GM23338 (cell line): ENCODE data around the gene CARMIL1. TPM values are rescaled to one million over a fixed set of nuclear protein-coding genes. Genes with fewer than 3 reads are reported as not detected.

Experiments
- ATAC-seq: fragments of 200-7000 bp; cut with Tn5 transposase; 3 replicates; pipeline ENCODE4 v1.9.1; 2020
- DNase-seq: peaks from one replicate; pipeline ENCODE4 v3.0.0-alpha.2; 2015; ENCODE audit warnings: low spot score
- H2AFZ ChIP-seq: fragments of 200-600 bp; sonication (generic); 2 replicates; pipeline ENCODE4 v1.8.0; 2016; ENCODE audit warnings: antibody characterized with exemption, mild to moderate bottlenecking, moderate library complexity
- H3F3A ChIP-seq: fragments of 200-600 bp; sonication (generic); replicated peaks from 2 replicates; pipeline ENCODE4 v1.8.0; 2017; ENCODE audit warnings: antibody characterized with exemption, mixed run types, low read depth
- H3K27ac ChIP-seq: fragments of 200-600 bp; sonication (generic); 2 replicates; pipeline ENCODE4 v1.6.1; 2016; ENCODE audit warnings: low read depth
- H3K27me3 ChIP-seq: fragments of 200-600 bp; sonication (generic); 2 replicates; pipeline ENCODE4 v1.8.0; 2016; ENCODE audit warnings: mild to moderate bottlenecking, mixed run types, moderate library complexity; ENCODE audit not compliant: insufficient read depth
- H3K36me3 ChIP-seq: fragments of 200-600 bp; sonication (generic); 2 replicates; pipeline ENCODE4 v1.8.0; 2016; ENCODE audit warnings: mild to moderate bottlenecking; ENCODE audit not compliant: insufficient read depth
- H3K4me1 ChIP-seq: fragments of 200-600 bp; sonication (generic); 2 replicates; pipeline ENCODE4 v1.8.0; 2016; ENCODE audit warnings: mild to moderate bottlenecking, moderate library complexity; ENCODE audit not compliant: insufficient read depth
- H3K4me2 ChIP-seq: fragments of 200-600 bp; sonication (generic); 2 replicates; pipeline ENCODE4 v1.7.1; 2017; ENCODE audit warnings: mixed run types
- H3K4me3 ChIP-seq: fragments of 200-600 bp; sonication (generic); 2 replicates; pipeline ENCODE4 v1.6.1; 2016; ENCODE audit warnings: mixed run types
- H3K79me2 ChIP-seq: fragments of 200-600 bp; sonication (generic); replicated peaks from 2 replicates; pipeline ENCODE4 v1.8.0; 2017; ENCODE audit warnings: mild to moderate bottlenecking; ENCODE audit not compliant: insufficient read depth
- H3K9me2 ChIP-seq: fragments of 200-600 bp; sonication (generic); 2 replicates; pipeline ENCODE4 v1.8.0; 2017; ENCODE audit not compliant: insufficient read depth
- H4K20me1 ChIP-seq: fragments of 200-600 bp; sonication (generic); replicated peaks from 2 replicates; pipeline ENCODE4 v1.8.0; 2017; ENCODE audit warnings: mild to moderate bottlenecking; ENCODE audit not compliant: insufficient read depth
- H3K27ac Mint-ChIP-seq: 2 replicates; pipeline ENCODE4 v1.8.0; 2020; ENCODE audit warnings: inconsistent platforms, mild to moderate bottlenecking, moderate library complexity, mixed read lengths
- H3K27me3 Mint-ChIP-seq: 3 replicates; pipeline ENCODE4 v1.8.0; 2022; ENCODE audit warnings: low read depth, mild to moderate bottlenecking, moderate library complexity, mixed read lengths, inconsistent platforms; ENCODE audit not compliant: insufficient read depth, poor library complexity
- H3K36me3 Mint-ChIP-seq: 3 replicates; pipeline ENCODE4 v1.8.0; 2021; ENCODE audit warnings: low read depth, mild to moderate bottlenecking, inconsistent platforms, moderate library complexity, mixed read lengths
- H3K4me1 Mint-ChIP-seq: 3 replicates; pipeline ENCODE4 v1.8.0; 2020; ENCODE audit warnings: mild to moderate bottlenecking, inconsistent platforms, mixed read lengths
- H3K4me3 Mint-ChIP-seq: 3 replicates; pipeline ENCODE4 v1.8.0; 2021; ENCODE audit warnings: moderate library complexity, mild to moderate bottlenecking, inconsistent platforms, mixed read lengths
- H3K9me3 Mint-ChIP-seq: 3 replicates; pipeline ENCODE4 v1.8.0; 2020; ENCODE audit warnings: moderate library complexity, mild to moderate bottlenecking, inconsistent platforms, mixed read lengths
- CREB1 ChIP-seq: fragments of 250-450 bp; sonication (Bioruptor Pico); IDR thresholded peaks from 2 replicates; pipeline ENCODE4 v1.5.0; 2020; ENCODE audit warnings: low read depth, mild to moderate bottlenecking, moderate library complexity
- CTCF ChIP-seq, 2 experiments: fragments of 200-600 bp in 1 of 2; sonication (generic) in 1 of 2; conservative IDR thresholded peaks; 2 replicates each; pipeline versions ENCODE4 v1.5.1 to v1.6.1; 2016 to 2017; ENCODE audit warnings: antibody characterized with exemption in 2 of 2, low read depth in 2 of 2, mild to moderate bottlenecking in 2 of 2, moderate library complexity in 1 of 2
- ETS1 ChIP-seq: IDR thresholded peaks from 2 replicates; pipeline ENCODE4 v1.6.1; 2016; ENCODE audit warnings: antibody characterized with exemption
- EZH2 ChIP-seq: fragments of 200-600 bp; sonication (generic); IDR thresholded peaks from one replicate; pipeline ENCODE4 v1.8.0; 2017; ENCODE audit warnings: antibody characterized with exemption, mild to moderate bottlenecking, low read depth; ENCODE audit not compliant: unreplicated experiment
- EZH2phosphoT487 ChIP-seq: fragments of 200-600 bp; sonication (generic); IDR thresholded peaks from one replicate; pipeline ENCODE4 v1.8.1; 2018; ENCODE audit warnings: antibody characterized with exemption; ENCODE audit not compliant: unreplicated experiment
- REST ChIP-seq: IDR thresholded peaks from one replicate; pipeline ENCODE4 v1.6.1; 2018; ENCODE audit warnings: antibody characterized with exemption; ENCODE audit not compliant: unreplicated experiment
- STAT1 ChIP-seq: IDR thresholded peaks from one replicate; pipeline ENCODE4 v1.6.1; 2016; ENCODE audit warnings: antibody characterized with exemption; ENCODE audit not compliant: unreplicated experiment
- ZNF114 ChIP-seq: fragments of 250-450 bp; sonication (Bioruptor Pico); IDR thresholded peaks from 2 replicates; pipeline ENCODE4 v1.5.0; 2020; ENCODE audit warnings: mild to moderate bottlenecking, moderate library complexity
- ZNF331 ChIP-seq: fragments of 250-450 bp; sonication (Bioruptor Pico); IDR thresholded peaks from 2 replicates; pipeline ENCODE4 v1.5.0; 2020; ENCODE audit warnings: low read depth, mild to moderate bottlenecking, moderate library complexity
- ZNF462 ChIP-seq: fragments of 250-450 bp; sonication (Bioruptor Pico); IDR thresholded peaks from 2 replicates; pipeline ENCODE4 v1.5.0; 2020; ENCODE audit warnings: mild to moderate bottlenecking, moderate library complexity
- polyA plus RNA-seq: library from polyadenylated mRNA; unstranded; fragments of >200 nt; fragmentation: Nextera tagmentation; extraction: Ambion mirVana; gene quantifications from 2 replicates; pipeline ENCODE4 v1.2.1, GENCODE V29; 2016
- total RNA-seq: library from RNA; depleted of rRNA; stranded (reverse); fragments of >200 nt; shearing (Covaris generic); gene quantifications from 2 replicates; pipeline ENCODE4 v1.2.3, GENCODE V29; 2014

Gene CARMIL1
- total and polyA plus RNA-seq, 2 experiments from 2014 or later, result 43.2 to 66.9 TPM

- TF ChIP-seq ETS1 (no peak), STAT1 (no peak), EZH2 (no peak), ZNF114 (CRISPR knock-in tag) (no peak)
Measured at GRCh38 chr6:25476126-25476525, 197.0 kb downstream of the CARMIL1 start (continued).

- Histone ChIP-seq H4K20me1 (no peaks in the 10 kb centered on the region; the same call in 1 of the 2 replicates), H3K4me1 (no peaks in the 10 kb centered on the region), H3K79me2 (no peaks in the 10 kb centered on the region), H2AFZ (no peak overlapping the region), H3K9me2 (no peaks in the 10 kb centered on the region), H3K27ac (no peak overlapping the region), H3K27me3 (no peaks in the 10 kb centered on the region), H3K4me3 (no peak overlapping the region), H3F3A (no peaks in the 10 kb centered on the region), H3K4me2 (no peak overlapping the region), H3K36me3 (0 out of 2 replicates have a peak, but pooled peaks cover 6% of the 10 kb centered on the region)
- H3K27me3 Mint-ChIP-seq, result no peaks in the 10 kb centered on the region
- H3K36me3 Mint-ChIP-seq, result peaks cover 27% of the 10 kb centered on the region; the same call in 2 of the 3 replicates
- no peak overlapping the region for H3K4me3 Mint-ChIP-seq
- H3K27ac Mint-ChIP-seq, result no peak overlapping the region; the same call in 1 of the 2 replicates
- H3K4me1 Mint-ChIP-seq, result no peaks in the 10 kb centered on the region; the same call in 2 of the 3 replicates
- no peaks in the 10 kb centered on the region for H3K9me3 Mint-ChIP-seq
- ATAC-seq, result no peak
- peak; percentile 9 for DNase-seq
- TF ChIP-seq ZNF114 (CRISPR knock-in tag) (no peak), EZH2phosphoT487 (no peak), ETS1 (no peak), EZH2 (no peak), STAT1 (no peak), ZNF462 (no peak), CTCF (conservative IDR thresholded peaks at IDR 0.05; ENCODE audit: low read depth in 2 of 2) (no peak), CREB1 (CRISPR knock-in tag) (no peak), REST (no peak), ZNF331 (no peak)
Measured at GRCh38 chr6:25477006-25477590, 197.9 kb downstream of the CARMIL1 start.
